Peyer's patch (tissue), 4 donors: ENCODE measurements around the gene SNED1. TPM values are rescaled to one million over a fixed set of nuclear protein-coding genes. Genes with fewer than 3 reads are reported as not detected.

Source experiments
- DNase-seq, 3 donors: peaks; one replicate each; pipeline ENCODE4 v3.0.0-alpha.2; 2017 to 2019
- H3K27ac ChIP-seq, 4 donors: fragments of 200-600 bp; sonication (generic); one replicate each; pipeline ENCODE4 v1.5.1; 2016 to 2019
- H3K27me3 ChIP-seq, 2 donors: fragments of 200-600 bp; sonication (generic); one replicate each; pipeline ENCODE4 v1.5.1; 2019
- H3K36me3 ChIP-seq, 3 donors: fragments of 200-600 bp; sonication (generic); one replicate each; pipeline ENCODE4 v1.5.1; 2016 to 2019
- H3K4me1 ChIP-seq, 4 donors: fragments of 200-600 bp; sonication (generic); one replicate each; pipeline ENCODE4 v1.5.1; 2016 to 2019
- H3K4me3 ChIP-seq, 4 donors: fragments of 200-600 bp; sonication (generic); 1 replicate in 3 of 4; 2 replicates in 1 of 4; pipeline ENCODE4 v1.5.1; 2016 to 2019; ENCODE audit warnings: mild to moderate bottlenecking in 1 of 4
- H3K9me3 ChIP-seq, 4 donors: fragments of 200-600 bp; sonication (generic); one replicate each; pipeline ENCODE4 v1.5.1; 2016 to 2019; ENCODE audit warnings: mild to moderate bottlenecking in 1 of 4
- CTCF ChIP-seq, 6 experiments: fragments of 450-650 bp in 4 of 6; fragments of 200-600 bp in 2 of 6; sonication (generic) in 1 of 6; IDR thresholded peaks; one replicate each; pipeline ENCODE4 v1.5.1; 2017 to 2019; ENCODE audit warnings: antibody characterized with exemption in 6 of 6, mild to moderate bottlenecking in 3 of 6, moderate library complexity in 1 of 6
- POLR2A ChIP-seq, 2 donors: fragments of 450-650 bp; IDR thresholded peaks; one replicate each; pipeline ENCODE4 v1.5.1; 2017; ENCODE audit warnings: antibody characterized with exemption in 2 of 2, mild to moderate bottlenecking in 2 of 2, moderate library complexity in 2 of 2
- total RNA-seq, 4 donors: library from RNA; depleted of rRNA; stranded (reverse); fragments of >200 nt; gene quantifications; one replicate each; pipeline ENCODE4 v1.1.0, GENCODE V29; 2016

SNED1 gene
- total RNA-seq, 4 donors from 2014 or later: 6.8 to 83.3 (median 25.2) TPM

GRCh38 chr2:241068136-241068941, 69.9 kb downstream of the SNED1 start:
- Histone ChIP-seq H3K4me1 (peaks cover 0 to 5% (median 2%) of the 10 kb centered on the region in 4 donors), H3K27ac (no peak overlapping the region), H3K36me3 (peaks cover 0 to 25% (median 0%) of the 10 kb centered on the region in 3 donors), H3K4me3 (no peak overlapping the region), H3K27me3 (no peaks in the 10 kb centered on the region), H3K9me3 (no peaks in the 10 kb centered on the region)
- TF ChIP-seq CTCF (IDR thresholded peaks at IDR 0.05) (no peak), POLR2A (IDR thresholded peaks at IDR 0.05) (no peak)
- peak in 1 of 3 donors; percentile 3 for DNase-seq

- Histone ChIP-seq H3K36me3 (peaks cover 0 to 29% (median 0%) of the 10 kb centered on the region in 3 donors), H3K9me3 (no peaks in the 10 kb centered on the region), H3K4me3 (no peak overlapping the region), H3K27me3 (no peaks in the 10 kb centered on the region), H3K27ac (no peak overlapping the region), H3K4me1 (no peaks in the 10 kb centered on the region)
- TF ChIP-seq POLR2A (IDR thresholded peaks at IDR 0.05): no peak
- no peak for TF ChIP-seq CTCF (IDR thresholded peaks at IDR 0.05)
- peak in 1 of 3 donors; percentile 6 for DNase-seq
Observed at GRCh38 chr2:241068942-241069810, 70.8 kb downstream of the SNED1 start.

- TF ChIP-seq CTCF (IDR thresholded peaks at IDR 0.05) (no peak), POLR2A (IDR thresholded peaks at IDR 0.05) (no peak)
- Histone ChIP-seq H3K4me3 (no peak overlapping the region), H3K9me3 (no peaks in the 10 kb centered on the region), H3K27me3 (no peaks in the 10 kb centered on the region), H3K4me1 (no peaks in the 10 kb centered on the region), H3K36me3 (peaks cover 0 to 33% (median 0%) of the 10 kb centered on the region in 3 donors), H3K27ac (no peak overlapping the region)
- DNase-seq: peak in 1 of 3 donors; percentile 14
Observed at GRCh38 chr2:241069821-241070281, 71.4 kb downstream of the SNED1 start.

- H3K4me1 ChIP-seq: no peaks in the 10 kb centered on the region
- no peaks in the 10 kb centered on the region for H3K9me3 ChIP-seq
- H3K27ac ChIP-seq: no peak overlapping the region
- peaks cover 0 to 38% (median 0%) of the 10 kb centered on the region in 3 donors for H3K36me3 ChIP-seq
- H3K4me3 ChIP-seq: no peak overlapping the region
- no peak for DNase-seq
- TF ChIP-seq CTCF (IDR thresholded peaks at IDR 0.05) (no peak), POLR2A (IDR thresholded peaks at IDR 0.05) (no peak)
- H3K27me3 ChIP-seq: no peaks in the 10 kb centered on the region
Observed at GRCh38 chr2:241070361-241070760, 71.9 kb downstream of the SNED1 start.

- Histone ChIP-seq H3K27me3 (no peaks in the 10 kb centered on the region), H3K4me1 (no peaks in the 10 kb centered on the region), H3K36me3 (peaks cover 0 to 39% (median 0%) of the 10 kb centered on the region in 3 donors), H3K27ac (no peak overlapping the region), H3K9me3 (no peaks in the 10 kb centered on the region), H3K4me3 (no peak overlapping the region)
- no peak for DNase-seq
- TF ChIP-seq POLR2A (IDR thresholded peaks at IDR 0.05) (no peak), CTCF (IDR thresholded peaks at IDR 0.05) (no peak)
Observed at GRCh38 chr2:241070811-241071676, 72.6 kb downstream of the SNED1 start.
